Inflammatory macrophage treated with lipopolysaccharide for 1 hour (primary cell): ENCODE results near the gene KRT78.

Experiments used
- DNase-seq, 2 donors: peaks; one replicate each; pipeline ENCODE4 v3.0.0-alpha.2; 2020 to 2022

The KRT78 gene

DNA sequence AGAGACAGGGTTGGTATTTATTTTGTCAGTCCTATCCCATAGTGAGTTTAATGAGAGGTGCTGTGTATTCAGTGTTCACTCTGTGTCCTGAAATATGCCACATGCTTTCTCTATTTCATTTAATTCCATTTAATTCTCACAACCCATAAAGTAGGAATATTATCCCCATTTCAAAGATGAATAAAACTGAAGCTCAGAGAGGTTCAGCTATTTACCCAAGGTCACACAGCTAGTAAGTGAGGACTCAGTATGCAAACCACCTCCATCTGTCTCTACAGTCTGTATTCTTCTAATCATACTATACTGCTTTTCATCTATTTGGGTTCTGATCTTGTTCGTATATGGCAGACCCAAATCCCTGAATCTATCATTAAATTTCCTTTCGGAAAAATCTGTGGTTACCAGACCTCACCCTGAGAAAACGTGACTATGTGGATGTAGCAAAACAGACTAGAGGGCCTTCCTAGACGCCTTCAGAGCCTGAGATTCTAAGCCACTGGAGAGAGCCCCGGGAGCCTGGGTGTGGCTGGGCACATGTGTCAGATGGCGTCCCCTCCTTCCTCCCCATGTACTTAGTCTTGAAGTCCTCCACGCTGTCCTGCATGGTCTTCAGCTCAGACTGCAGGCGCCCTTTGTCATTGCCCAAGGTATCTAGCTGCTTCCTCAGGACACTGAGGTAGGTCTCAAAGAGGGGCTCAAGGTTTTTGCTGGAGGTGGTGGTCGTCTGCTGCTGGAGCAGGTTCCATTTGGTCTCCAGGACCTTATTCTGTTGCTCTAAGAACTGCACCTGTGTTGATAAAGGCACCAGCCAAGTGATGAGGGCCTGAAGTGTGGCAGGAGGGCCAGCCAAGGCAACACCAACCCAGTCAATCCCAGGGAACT lies 37.4 kb downstream of the KRT78 start:
- no peak for DNase-seq

DNA sequence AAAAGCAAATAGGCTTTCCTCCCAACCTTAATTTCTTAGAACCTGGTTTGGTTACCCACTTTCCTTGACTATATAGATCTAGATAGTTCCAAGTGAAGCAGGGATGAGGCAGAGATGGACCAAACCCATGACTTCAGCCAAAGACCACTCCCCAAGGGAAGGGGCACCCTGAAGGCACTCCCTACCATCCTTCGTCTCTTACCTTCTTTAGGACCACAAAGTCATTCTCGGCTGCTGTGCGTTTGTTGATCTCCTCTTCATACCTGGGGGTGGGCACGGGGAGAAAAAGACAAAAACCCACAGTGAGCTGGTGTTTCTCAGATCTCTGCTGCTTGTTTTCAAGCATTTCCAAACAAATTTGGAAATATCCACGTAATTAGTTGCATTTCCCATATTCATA lies 38.2 kb downstream of the KRT78 start:
- no peak for DNase-seq

DNA sequence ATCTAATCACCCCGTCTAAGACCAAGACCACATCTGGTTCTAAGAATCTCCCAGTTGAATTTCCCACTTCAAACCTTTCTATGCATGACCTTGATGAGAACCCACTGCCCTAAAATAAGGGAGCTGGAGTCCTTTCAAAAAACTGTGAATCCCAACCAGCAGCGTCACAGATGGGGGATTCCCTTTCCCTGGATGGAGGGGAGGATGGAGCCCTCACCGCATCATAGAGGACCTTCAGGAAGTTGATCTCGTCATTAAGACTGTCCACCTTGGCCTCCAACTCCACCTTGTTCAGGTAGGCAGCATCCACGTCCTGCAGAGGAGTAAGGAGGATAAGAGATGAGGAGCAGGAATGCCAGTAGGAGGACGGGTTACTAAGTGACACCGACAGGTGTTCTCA lies 39.6 kb downstream of the KRT78 start:
- DNase-seq: no peak

DNA sequence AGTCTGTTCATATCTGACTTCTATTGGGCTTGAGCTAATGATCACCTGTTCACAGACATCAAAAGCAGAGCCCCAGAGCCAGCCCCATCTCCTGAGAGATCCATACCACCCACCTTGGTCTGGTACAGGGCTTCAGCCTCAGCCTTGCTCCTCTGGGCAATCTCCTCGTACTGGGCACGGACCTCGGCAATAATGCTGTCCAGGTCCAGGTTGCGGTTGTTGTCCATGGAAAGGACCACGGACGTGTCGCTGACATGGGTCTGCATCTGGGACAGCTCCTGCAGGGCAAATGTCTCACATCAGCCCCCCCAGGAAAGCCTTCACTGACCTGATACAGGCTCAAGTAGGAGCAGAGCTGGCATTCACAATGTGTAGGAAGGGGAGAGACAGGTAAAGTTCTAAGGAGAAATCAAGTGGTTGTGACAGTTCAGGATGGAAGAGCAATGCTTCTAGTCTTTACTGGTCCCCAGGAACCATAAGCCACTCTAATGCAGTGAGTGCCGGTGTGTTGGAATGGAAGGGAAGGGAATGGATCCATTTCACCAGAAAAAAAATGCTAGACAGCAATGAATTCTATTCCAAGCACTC lies 40.1 kb downstream of the KRT78 start:
- no peak for DNase-seq

DNA sequence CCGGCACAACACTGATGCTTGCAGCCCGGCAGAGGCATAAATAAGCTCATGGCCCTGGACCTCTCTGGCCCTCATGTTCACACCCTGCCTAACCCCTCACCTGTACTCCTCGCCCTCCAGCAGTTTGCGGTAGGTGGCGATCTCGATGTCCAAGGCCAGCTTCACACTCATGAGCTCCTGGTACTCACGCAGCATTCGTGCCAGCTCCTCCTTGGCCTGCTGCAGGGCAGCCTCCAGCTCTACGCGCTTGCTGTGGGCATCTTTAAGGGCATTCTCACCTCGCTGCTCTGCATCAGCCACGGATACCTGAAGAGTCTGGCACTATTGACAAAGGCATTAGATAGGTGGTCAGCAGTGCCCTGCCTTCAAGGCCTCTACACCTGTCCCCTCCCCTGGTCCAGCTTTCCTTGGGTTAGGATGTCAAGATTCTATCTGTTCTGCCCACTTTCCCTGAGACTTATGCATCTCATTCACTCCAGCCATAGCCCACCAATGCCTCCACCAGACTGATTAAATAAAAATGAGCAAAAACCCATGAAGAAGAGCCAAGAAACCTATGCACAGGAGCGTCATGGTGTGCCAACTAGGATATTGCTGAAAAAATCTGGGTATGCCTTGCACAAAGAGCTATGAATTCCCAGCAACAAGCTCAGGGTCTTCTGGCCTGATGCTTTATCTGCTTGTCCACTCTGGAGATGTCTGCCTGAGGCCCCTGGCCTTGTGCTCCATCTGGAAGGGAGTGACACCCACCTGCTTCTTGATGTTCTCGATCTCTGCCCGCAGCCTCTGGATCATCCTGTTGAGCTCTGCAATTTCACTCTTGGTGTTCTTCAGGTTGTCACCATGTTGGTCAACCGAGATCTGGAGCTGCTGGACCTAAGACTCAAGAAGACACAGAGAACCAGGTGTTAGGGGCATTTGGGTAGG lies 41.0 kb downstream of the KRT78 start:
- DNase-seq: no peak

DNA sequence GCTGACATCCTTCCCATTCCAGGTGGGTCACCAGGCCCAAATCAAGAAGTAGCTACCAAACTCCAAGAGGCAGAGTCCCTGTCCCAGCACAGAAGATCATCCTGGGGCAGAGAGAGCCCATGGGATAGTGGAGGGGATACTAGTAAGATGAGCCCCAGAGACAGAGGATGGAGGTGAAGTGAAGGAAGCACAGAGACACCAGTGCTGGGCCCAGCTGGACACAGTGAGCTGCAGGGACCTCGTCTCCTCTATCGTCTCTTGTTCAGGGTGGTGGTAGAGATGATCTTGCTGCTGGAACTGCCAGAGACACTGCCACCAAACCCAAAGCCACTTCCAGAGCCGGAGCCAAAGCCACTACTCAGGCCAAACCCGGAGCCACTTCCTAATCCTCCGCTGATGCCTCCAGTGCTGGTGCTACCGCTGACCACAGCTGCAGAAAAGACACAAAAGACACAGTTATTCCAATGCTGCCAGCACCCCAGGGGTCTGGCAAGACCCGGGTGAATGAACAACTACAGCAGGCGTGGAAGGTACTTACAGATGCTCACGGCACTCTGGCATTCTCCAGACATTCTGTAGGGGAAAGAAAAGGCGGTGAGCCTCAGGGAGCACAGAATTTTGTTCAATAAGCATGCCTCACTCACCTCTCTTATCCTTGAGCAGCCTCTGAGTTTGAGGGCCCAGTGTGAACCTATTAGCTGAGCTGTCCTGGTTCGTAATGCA lies 41.8 kb downstream of the KRT78 start:
- no peak for DNase-seq

DNA sequence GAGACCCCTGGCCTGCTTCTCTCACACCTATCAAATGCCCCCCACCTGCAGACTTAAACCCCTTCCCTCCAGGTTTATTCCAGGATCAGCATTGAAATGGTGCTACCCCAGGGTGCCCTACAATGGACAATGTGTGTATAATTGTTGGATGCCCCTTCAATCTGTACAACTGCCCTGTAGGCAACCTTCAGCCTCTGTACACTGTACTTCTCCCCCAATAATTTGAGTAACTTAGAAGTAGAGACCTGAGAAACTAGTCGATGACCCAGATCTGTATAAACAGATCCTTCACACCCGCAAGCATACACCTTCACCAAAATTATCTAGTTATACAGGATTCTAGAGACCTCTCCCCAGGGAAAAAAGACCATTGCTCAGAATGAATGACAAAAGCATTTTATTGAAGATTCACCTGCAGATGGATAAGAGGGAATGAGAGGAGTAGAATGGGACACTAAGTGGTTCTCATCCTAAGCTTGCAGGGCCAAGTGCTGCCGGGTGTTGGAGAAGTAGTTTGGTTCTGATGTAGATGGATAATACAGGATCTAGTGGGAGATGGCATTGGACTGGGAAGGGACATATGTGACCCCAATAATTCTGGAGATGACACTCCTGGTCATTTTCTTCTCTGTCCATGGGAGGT lies 42.5 kb downstream of the KRT78 start:
- no peak for DNase-seq

DNA sequence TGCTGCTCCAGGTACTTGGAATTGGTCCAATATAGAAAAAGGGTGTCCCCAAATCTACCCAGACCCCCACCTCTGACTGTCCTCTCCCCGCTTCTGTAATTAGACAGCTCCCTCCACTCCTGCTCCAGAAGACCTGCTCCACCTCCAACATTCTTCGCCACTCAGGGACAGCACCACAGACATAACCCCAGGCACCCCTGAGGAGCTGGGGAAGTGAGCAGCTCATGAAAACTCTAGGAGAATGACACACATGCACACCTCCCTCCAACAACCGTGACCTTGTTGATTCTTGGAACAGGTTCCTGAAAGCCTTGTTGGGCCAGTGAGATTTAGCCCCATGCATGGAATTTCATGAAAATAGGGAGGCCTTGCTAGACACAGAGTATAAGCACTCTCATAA lies 43.1 kb downstream of the KRT78 start:
- DNase-seq: no peak

DNA sequence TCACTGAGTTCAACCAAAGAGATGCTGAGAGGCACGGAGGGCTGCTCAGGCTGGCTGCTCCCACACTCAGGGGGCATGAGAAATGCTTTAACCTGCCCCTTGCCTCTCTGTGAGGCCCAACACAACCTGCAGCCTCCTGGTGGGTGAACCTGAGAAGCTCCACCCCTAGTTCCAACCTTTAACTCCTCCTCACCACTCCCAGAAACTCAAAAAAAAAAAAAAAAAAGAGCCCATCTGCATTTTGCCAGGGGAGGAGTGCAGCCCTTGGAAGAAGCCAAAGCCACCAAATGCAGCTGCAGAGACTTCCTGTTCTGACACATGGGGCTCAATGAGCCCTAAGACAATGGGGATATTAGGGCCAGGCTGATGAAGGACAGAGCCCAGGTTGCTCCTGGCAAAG lies 43.8 kb downstream of the KRT78 start:
- DNase-seq: no peak

DNA sequence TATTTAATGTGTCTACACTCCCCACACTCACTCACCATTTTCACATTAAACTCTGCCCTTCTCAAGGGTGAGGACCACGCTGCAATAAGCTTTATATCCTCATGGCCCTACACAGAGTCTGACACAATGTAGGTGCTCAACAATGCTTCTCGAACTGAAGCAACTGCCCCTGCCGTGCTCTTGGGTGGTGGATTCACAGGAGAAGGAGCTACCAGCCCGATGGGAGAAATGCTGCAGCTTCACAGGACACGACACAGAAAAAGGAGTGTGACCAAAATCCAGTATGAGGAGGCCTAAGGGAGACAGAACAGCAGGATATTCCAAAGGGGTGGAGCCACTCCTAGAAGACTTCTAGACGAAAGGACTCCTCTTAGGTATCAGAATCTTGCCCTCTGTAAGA lies 46.4 kb downstream of the KRT78 start:
- DNase-seq: no peak

DNA sequence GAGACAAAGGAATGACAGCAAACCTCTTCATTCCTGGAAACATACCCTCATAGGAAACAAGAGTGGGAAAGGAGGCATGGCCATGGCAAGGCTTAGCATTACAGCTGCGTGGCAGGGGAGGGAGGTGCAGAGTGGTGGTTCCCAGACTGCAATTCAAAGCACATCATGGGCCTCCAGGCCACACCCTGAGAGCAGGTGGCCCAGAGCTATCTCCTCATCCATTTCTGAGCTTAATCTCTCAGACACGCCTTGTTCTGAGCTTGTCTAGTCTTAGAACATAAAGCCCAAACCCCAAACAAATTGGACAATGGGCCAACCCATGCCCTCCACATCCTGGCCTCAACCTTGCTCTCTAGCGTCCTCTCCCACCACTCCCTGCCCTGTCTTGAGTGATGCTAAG lies 47.0 kb downstream of the KRT78 start:
- DNase-seq: no peak

DNA sequence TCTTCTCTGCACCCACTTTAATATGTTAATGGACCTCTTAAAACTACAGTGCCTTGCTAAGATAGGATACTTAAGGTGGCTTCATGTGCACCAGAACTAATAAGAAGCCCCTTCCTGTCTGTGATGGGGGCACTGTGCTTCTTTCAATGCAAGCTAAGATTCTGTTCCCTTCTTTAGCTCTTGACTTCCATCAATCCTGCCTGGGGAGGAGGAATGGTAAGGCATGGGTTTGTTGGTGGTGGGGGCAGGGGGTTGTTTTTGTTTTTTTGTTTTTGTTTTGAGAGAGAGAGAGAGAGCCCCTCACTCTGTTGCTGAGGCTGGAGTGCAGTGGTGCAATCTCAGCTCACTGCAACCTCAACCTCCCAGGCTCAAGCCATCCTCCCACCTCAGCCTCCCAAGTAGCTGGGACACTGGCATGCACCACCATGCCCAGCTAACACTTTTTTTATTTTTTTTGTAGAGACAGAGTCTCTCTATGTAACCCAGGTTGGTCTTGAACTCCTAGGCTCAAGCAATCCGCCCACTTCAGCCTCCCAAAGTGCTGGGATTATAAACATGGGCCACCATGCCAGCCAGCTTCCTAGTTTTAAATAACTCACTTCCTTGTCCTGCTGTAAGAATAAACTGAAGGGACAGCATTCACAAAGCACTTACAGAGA lies 48.4 kb downstream of the KRT78 start:
- DNase-seq: no peak

DNA sequence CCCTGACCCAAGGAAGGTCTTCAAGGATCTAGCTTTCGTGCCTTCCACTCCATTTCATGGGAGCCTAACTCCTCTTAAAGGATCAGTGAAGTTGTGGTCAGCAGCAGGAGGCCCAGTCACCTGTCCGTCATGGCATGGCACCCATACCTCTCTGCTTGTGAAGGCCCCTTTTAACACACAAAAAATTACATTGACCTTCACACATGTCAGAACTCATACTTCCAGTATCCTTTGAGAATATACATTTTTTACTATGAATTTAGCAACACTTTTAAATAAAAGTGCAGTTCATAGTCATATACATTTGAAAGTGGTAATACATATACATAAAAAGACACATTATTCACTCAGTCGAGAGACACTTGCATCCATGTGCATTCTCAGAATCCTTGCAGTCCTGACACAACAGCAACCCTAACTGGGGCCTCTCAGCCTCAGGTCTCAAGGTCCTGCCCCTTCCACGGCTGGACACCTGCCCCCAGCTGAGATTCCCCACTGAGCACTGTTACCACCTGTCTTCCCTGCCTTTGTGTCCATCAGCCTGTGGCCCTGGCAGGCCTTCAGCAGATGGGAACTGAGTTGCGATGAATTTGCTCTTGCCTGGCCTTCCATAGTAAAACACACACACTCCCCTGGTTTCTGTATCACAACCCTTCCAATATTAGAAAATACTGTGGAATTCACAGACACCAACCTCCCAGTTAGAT lies 49.1 kb downstream of the KRT78 start:
- DNase-seq: no peak

DNA sequence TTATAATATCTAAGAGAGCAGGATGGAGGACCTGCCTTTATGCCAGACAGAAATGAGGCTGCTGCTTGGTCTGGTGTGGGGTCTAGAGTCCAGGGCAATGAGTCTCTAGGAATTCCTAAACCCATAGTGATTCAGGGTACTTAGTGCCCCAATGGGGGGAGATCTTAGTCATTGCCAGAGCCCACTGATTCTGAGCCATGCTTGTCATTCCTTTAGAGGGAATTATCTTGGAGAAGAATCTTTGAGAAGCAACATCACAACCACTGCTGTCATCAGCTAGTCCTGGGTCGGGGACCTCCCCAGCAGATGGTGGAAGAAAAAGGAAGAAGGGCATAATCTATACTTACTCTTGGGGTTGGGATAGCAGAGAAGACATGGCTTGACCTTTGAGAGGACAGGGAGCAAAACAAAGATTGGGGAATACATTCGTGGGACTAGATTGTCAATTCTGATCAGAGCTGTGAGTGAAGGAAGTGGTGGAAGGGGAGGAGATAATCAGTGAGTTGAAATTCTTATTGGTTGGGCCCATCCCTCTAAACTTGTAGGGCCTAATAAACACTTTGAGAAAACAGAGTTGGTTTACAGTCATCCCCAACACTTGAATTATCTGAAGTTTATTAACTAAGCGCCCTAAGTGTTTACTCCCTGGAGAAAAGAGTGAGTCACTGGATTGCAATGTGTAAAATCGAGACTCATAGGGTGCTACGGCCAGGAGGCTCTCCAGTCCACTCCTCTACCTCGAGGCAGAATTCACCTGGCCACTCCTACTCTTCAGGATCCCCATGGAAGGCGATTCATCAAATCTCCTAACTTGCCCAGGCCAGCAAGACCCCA lies 49.9 kb downstream of the KRT78 start:
- DNase-seq: no peak

DNA sequence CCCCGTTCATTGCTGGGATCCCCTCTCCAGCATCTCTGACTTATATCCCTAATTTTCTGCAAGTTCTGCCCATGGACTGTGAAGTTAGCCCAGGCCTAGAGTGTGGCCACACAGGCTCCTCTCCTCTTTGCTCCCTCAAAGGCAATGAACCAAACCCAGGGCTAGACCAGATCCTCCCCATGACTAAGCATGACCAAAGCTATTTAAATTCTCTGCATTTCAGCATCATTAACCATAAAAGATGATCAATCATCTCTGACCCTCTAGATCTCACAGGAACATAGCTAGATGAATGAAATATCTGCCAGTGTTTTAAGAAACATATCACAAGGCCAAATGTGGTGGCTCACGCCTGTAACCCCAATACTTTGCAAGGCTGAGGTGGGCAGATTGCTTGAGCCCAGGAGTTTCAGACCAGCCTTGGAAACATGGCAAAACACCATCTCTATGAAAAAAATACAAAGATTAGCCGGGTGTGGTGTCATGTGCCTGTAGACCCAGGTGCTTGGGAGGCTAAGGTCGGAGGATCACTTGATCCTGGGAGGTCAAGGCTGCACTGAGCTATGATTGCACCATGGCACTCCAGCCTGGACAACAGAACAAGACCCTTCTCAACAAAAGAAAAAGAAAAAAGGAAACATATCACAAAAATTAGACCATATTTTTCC lies 50.7 kb downstream of the KRT78 start:
- no peak for DNase-seq

DNA sequence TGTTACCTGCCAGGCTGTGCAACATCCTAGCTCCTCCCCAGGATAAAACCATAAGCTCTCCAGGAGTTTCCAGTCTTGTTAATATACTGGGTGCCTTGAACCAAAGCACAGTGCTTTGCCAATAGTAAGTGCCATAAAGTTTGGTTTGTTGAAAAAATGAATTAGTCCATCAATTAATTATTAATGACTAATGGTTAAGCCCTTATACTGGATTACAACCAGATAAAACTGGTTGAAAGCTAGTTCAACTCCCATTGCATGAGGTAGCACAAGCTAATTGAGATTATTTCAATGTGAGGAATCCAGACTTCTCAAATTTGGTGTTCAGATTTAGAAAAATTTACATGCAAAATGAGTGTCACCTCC lies 51.3 kb downstream of the KRT78 start:
- DNase-seq: no peak

DNA sequence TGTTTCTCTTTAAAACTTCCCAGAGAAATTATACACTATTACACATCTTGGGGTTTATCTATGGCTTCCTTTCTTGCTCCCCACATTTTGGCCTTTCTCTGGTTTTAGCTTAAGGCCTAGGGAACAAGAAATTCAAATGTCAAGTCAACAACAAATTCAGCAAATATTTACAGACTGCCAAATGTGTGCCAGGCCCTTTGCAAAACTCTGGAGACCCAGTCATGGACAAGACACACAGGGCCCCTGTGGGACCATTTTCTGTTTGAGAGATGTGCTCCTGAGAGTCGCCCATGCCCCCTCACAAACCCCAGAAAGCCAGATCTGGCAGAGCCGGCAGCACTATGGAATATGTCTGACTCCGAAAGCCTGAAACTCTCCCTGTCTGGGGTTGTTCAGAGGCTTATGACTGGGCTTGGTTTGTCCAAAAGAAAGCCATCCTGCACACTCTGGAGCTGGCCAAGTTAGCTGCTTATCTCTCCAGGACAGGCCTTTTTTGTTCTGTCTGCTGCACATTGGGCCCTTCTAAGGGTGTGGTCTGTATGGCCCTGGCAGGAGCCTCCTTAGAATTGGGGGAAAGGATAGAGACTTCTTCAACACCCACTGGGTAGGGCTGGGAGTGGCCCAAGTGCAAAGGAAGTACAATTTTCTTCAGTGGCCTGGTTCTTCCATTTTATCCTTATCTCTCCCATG lies 51.8 kb downstream of the KRT78 start:
- DNase-seq: no peak

DNA sequence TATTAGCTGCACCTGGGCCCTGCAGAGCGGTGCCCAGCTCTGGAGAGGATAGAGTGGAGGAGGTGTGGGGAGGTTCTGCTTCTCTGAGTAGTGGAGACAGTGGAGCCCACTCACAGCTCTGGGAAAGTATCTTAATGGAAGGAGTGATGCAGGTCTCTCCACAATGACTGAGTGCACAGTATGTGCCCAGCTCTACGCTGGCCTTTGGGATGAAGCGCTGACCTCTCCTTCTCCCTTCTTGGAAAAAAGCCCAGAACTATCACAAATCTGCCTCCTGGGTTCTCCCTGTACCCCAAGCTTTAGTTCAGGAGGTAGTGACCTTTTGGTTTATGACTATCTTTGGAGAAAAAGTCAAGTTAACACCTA lies 52.4 kb downstream of the KRT78 start:
- no peak for DNase-seq
